Measurements from ENCODE around the gene URB1.

DNA sequence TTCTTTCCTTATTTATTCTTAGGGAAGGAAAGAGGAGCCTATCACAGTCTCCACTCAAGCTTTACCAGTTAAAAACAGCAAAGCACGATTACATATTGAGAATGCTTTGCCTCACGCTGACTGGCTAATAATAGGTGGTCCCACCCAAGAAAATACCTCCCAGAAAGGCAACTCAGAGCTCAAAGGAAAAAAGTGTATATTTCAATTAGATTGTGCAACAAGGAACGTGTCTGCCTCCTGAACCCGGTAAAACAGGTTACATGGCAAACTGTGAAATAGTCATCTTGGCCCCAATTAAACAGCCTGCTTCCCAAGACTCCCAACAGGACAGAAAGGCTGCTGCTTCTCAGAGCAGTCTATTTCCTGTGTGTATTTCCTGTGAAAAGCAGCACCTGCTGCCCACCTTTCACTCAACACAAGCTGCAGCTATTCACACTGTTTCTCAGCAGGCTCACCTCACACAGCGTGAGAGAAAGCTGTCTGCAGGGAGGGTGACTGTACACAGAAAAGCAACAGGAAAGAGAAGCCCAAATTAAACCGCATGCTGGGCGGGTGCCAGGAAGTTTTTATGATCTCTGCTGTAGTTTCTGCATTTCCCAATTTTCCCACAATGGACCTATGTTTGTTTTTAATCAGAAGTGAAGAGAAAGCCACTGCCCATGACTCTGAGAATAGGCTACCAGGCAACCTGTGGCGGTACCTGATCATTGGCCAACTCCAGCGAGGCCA is 44.0 kb downstream of the URB1 start:
- TF ChIP-seq POLR2AphosphoS5 (IDR thresholded peaks at IDR 0.05; ENCODE audit: low read depth, low read length), result no peak
- no peak for TF ChIP-seq YY1 (IDR thresholded peaks at IDR 0.05; ENCODE audit: low read depth, low read length)
- TF ChIP-seq RXRA (IDR thresholded peaks at IDR 0.05; ENCODE audit: insufficient read depth, low read depth, low read length), result no peak
- TF ChIP-seq, protein P1, sequence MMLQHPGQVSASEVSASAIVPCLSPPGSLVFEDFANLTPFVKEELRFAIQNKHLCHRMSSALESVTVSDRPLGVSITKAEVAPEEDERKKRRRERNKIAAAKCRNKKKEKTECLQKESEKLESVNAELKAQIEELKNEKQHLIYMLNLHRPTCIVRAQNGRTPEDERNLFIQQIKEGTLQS (IDR thresholded peaks at IDR 0.05; ENCODE audit: insufficient read depth, low read depth, low read length), result no peak
- TF ChIP-seq, protein P2, sequence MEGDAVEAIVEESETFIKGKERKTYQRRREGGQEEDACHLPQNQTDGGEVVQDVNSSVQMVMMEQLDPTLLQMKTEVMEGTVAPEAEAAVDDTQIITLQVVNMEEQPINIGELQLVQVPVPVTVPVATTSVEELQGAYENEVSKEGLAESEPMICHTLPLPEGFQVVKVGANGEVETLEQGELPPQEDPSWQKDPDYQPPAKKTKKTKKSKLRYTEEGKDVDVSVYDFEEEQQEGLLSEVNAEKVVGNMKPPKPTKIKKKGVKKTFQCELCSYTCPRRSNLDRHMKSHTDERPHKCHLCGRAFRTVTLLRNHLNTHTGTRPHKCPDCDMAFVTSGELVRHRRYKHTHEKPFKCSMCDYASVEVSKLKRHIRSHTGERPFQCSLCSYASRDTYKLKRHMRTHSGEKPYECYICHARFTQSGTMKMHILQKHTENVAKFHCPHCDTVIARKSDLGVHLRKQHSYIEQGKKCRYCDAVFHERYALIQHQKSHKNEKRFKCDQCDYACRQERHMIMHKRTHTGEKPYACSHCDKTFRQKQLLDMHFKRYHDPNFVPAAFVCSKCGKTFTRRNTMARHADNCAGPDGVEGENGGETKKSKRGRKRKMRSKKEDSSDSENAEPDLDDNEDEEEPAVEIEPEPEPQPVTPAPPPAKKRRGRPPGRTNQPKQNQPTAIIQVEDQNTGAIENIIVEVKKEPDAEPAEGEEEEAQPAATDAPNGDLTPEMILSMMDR (IDR thresholded peaks at IDR 0.05; ENCODE audit: control extremely low read depth in 1 of 3, insufficient read depth in 1 of 3, low read depth in 1 of 3, low read length in 3 of 3), result no peak
- TF ChIP-seq RNF2 (IDR thresholded peaks at IDR 0.05; ENCODE audit: borderline replicate concordance, low read depth, low read length, missing control alignments, poor library complexity, severe bottlenecking), result no peak
- TF ChIP-seq SIN3A (conservative IDR thresholded peaks at IDR 0.05 in 1 of 2, IDR thresholded peaks at IDR 0.05 in 1 of 2; ENCODE audit: low read depth in 1 of 2, low read length in 2 of 2), result no peak
- TF ChIP-seq POLR2A (IDR thresholded peaks at IDR 0.05; ENCODE audit: control extremely low read depth in 1 of 2, low read depth in 2 of 2, low read length in 2 of 2), result no peak
